MM.1S (cell line): ENCODE results near the gene TSN.

Experiments
- CTCF ChIP-seq: fragments of 300-600 bp; sonication (generic); IDR thresholded peaks from 2 replicates; pipeline ENCODE4 v1.5.1; 2016; ENCODE audit warnings: antibody characterized with exemption, low read length, mixed read lengths
- EZH2 ChIP-seq: fragments of 300-600 bp; sonication (generic); optimal IDR thresholded peaks from 2 replicates; pipeline ENCODE3; 2017; ENCODE audit warnings: low read depth, mild to moderate bottlenecking, antibody characterized with exemption, low read length, mixed read lengths
- EZH2phosphoT487 ChIP-seq: fragments of 300-600 bp; sonication (generic); IDR thresholded peaks from 2 replicates; pipeline ENCODE4 v1.6.1; 2018; ENCODE audit warnings: antibody characterized with exemption, low read length

DNA sequence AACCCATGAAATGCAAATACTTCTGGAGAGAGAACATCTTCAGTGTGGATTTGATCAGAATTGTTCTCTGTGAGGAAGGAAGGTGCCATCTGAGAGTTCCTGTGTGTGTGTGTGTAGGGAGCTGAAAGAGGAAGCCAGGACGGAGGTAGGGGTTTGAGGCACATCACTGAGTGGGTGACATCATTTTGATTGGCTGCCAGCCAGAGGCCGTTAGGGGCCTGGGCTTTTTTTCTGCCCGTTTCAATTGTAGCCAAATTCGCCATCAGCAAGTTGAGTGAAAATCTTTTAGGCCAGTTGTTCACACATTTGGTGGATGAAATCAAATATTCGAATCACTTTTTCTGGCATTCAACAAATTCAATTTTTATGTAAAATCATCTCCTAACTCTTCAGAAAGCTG is 48.9 kb downstream of the TSN start:
- TF ChIP-seq CTCF (no peak), EZH2phosphoT487 (no peak), EZH2 (no peak)
